Activated T-cell treated with anti-CD3 and anti-CD28 coated beads for 4 hours (primary cell): ENCODE data around the gene MICOS13.

ENCODE experiments used
- DNase-seq: peaks from one replicate; pipeline ENCODE4 v3.0.0-alpha.2; 2020

Gene MICOS13

GRCh38 chr19:5665781-5666513, 14.4 kb downstream of the MICOS13 start:
- no peak for DNase-seq

- no peak for DNase-seq
Measured at GRCh38 chr19:5664515-5664914, 15.8 kb downstream of the MICOS13 start.

GRCh38 chr19:5663904-5664303, 16.4 kb downstream of the MICOS13 start:
- no peak for DNase-seq

GRCh38 chr19:5661483-5661882, 18.8 kb downstream of the MICOS13 start:
- no peak for DNase-seq

- no peak for DNase-seq
Measured at GRCh38 chr19:5655412-5655811, 24.9 kb downstream of the MICOS13 start.

GRCh38 chr19:5654931-5655330, 25.4 kb downstream of the MICOS13 start:
- DNase-seq = no peak

- DNase-seq = no peak
Measured at GRCh38 chr19:5652261-5652660, 28.1 kb downstream of the MICOS13 start.

- no peak for DNase-seq
Measured at GRCh38 chr19:5651361-5651760, 29.0 kb downstream of the MICOS13 start.

GRCh38 chr19:5648464-5648863, 31.9 kb downstream of the MICOS13 start:
- no peak for DNase-seq

- DNase-seq = no peak
Measured at GRCh38 chr19:5646703-5647102, 33.6 kb downstream of the MICOS13 start.

- DNase-seq = no peak
Measured at GRCh38 chr19:5645409-5645808, 34.9 kb downstream of the MICOS13 start.

- DNase-seq = no peak
Measured at GRCh38 chr19:5644037-5644436, 36.3 kb downstream of the MICOS13 start.

GRCh38 chr19:5643060-5643459, 37.3 kb downstream of the MICOS13 start:
- no peak for DNase-seq

- DNase-seq = no peak
Measured at GRCh38 chr19:5642204-5642603, 38.1 kb downstream of the MICOS13 start.

GRCh38 chr19:5641171-5641570, 39.1 kb downstream of the MICOS13 start:
- DNase-seq = no peak

GRCh38 chr19:5637971-5638370, 42.3 kb downstream of the MICOS13 start:
- no peak for DNase-seq

- no peak for DNase-seq
Measured at GRCh38 chr19:5635427-5635826, 44.9 kb downstream of the MICOS13 start.

GRCh38 chr19:5632657-5633056, 47.7 kb downstream of the MICOS13 start:
- DNase-seq = no peak

GRCh38 chr19:5632241-5632612, 48.1 kb downstream of the MICOS13 start:
- no peak for DNase-seq

GRCh38 chr19:5631567-5632240, 48.6 kb downstream of the MICOS13 start:
- no peak for DNase-seq

GRCh38 chr19:5628919-5629481, 51.3 kb downstream of the MICOS13 start:
- DNase-seq = no peak

GRCh38 chr19:5628461-5628860, 51.9 kb downstream of the MICOS13 start:
- no peak for DNase-seq
